Right atrium auricular region (tissue), 2 donors: ENCODE results near the gene ACVR1B. TPM values are rescaled to one million over a fixed set of nuclear protein-coding genes. Genes with fewer than 3 reads are reported as not detected.
A peak's percentile ranks its signal among the peaks of the same experiment; 100 is the strongest.

ENCODE experiments used
- DNase-seq: peaks from one replicate; pipeline ENCODE4 v3.0.0-alpha.2; 2019; ENCODE audit warnings: low spot score
- H3K27ac ChIP-seq, 2 donors: fragments of 200-600 bp; sonication (generic); 1 replicate in 1 of 2; 2 replicates in 1 of 2; pipeline ENCODE4 v1.5.1; 2016 to 2019
- H3K27me3 ChIP-seq, 2 donors: fragments of 200-600 bp; sonication (generic); one replicate each; pipeline versions ENCODE4 v1.5.1 to v1.6.0; 2017 to 2019
- H3K36me3 ChIP-seq: fragments of 200-600 bp; sonication (generic); one replicate; pipeline ENCODE4 v1.5.1; 2016
- H3K4me1 ChIP-seq, 2 donors: fragments of 200-600 bp; sonication (generic); one replicate each; pipeline versions ENCODE4 v1.5.1 to v1.6.0; 2017 to 2019
- H3K4me3 ChIP-seq, 2 donors: fragments of 200-600 bp; sonication (generic); 1 replicate in 1 of 2; 2 replicates in 1 of 2; pipeline ENCODE4 v1.5.1; 2017 to 2019; ENCODE audit warnings: mild to moderate bottlenecking in 1 of 2, moderate library complexity in 1 of 2
- H3K9me3 ChIP-seq, 2 donors: fragments of 200-600 bp; sonication (generic); one replicate each; pipeline ENCODE4 v1.5.1; 2019
- CTCF ChIP-seq, 2 donors: fragments of 200-600 bp; sonication (generic); IDR thresholded peaks; one replicate each; pipeline ENCODE4 v1.5.1; 2019; ENCODE audit warnings: antibody characterized with exemption in 2 of 2
- total RNA-seq, 2 donors: library from RNA; depleted of rRNA; stranded (reverse); fragments of >200 nt; gene quantifications; one replicate each; pipeline ENCODE4 v1.1.0, GENCODE V29; 2016

ACVR1B gene
- total RNA-seq, 2 donors from 2014 or later = 8.2 to 12.5 TPM

- no peak for TF ChIP-seq CTCF (IDR thresholded peaks at IDR 0.05)
- H3K4me1 ChIP-seq = peaks cover 0 to 75% of the 10 kb centered on the region in 2 donors
- no peaks in the 10 kb centered on the region for H3K27me3 ChIP-seq
Observed at GRCh38 chr12:51910691-51911090, 40.8 kb upstream of the ACVR1B start.

GRCh38 chr12:51911307-51911706, 40.2 kb upstream of the ACVR1B start:
- Histone ChIP-seq H3K36me3 (peaks cover 19% of the 10 kb centered on the region), H3K4me3 (no peak overlapping the region)

More at GRCh38 chr12:51910691-51911090, 40.8 kb upstream of the ACVR1B start:
- no peaks in the 10 kb centered on the region for H3K9me3 ChIP-seq
- peak overlapping the region; percentile 47 to 50 for H3K27ac ChIP-seq
- peaks cover 13% of the 10 kb centered on the region for H3K36me3 ChIP-seq
- DNase-seq = no peak
- H3K4me3 ChIP-seq = peak overlapping the region in 1 of 2 donors; percentile 1

GRCh38 chr12:51911788-51912711, 39.4 kb upstream of the ACVR1B start:
- peaks cover 23% of the 10 kb centered on the region for H3K36me3 ChIP-seq
- peak overlapping the region in 1 of 2 donors; percentile 19 for H3K4me3 ChIP-seq
- H3K9me3 ChIP-seq = no peaks in the 10 kb centered on the region
- DNase-seq = no peak
- no peak for TF ChIP-seq CTCF (IDR thresholded peaks at IDR 0.05)
- no peaks in the 10 kb centered on the region for H3K27me3 ChIP-seq
- H3K27ac ChIP-seq = peak overlapping the region; percentile 20 to 50
- peaks cover 0 to 62% of the 10 kb centered on the region in 2 donors for H3K4me1 ChIP-seq

More at GRCh38 chr12:51911307-51911706, 40.2 kb upstream of the ACVR1B start:
- Histone ChIP-seq H3K4me1 (peaks cover 0 to 69% of the 10 kb centered on the region in 2 donors), H3K27ac (peak overlapping the region; percentile 47 to 50), H3K27me3 (no peaks in the 10 kb centered on the region), H3K9me3 (no peaks in the 10 kb centered on the region)
- no peak for DNase-seq
- TF ChIP-seq CTCF (IDR thresholded peaks at IDR 0.05) = no peak

GRCh38 chr12:51913071-51914033, 38.1 kb upstream of the ACVR1B start:
- H3K27me3 ChIP-seq = no peaks in the 10 kb centered on the region
- peaks cover 25% of the 10 kb centered on the region for H3K36me3 ChIP-seq
- no peaks in the 10 kb centered on the region for H3K9me3 ChIP-seq
- no peak overlapping the region for H3K27ac ChIP-seq
- peak overlapping the region in 1 of 2 donors; percentile 19 for H3K4me3 ChIP-seq
- TF ChIP-seq CTCF (IDR thresholded peaks at IDR 0.05) = no peak
- H3K4me1 ChIP-seq = peaks cover 0 to 72% of the 10 kb centered on the region in 2 donors
- no peak for DNase-seq

- Histone ChIP-seq H3K27ac (no peak overlapping the region), H3K9me3 (no peaks in the 10 kb centered on the region), H3K36me3 (peaks cover 25% of the 10 kb centered on the region), H3K27me3 (no peaks in the 10 kb centered on the region), H3K4me1 (peaks cover 0 to 71% of the 10 kb centered on the region in 2 donors), H3K4me3 (no peak overlapping the region)
- TF ChIP-seq CTCF (IDR thresholded peaks at IDR 0.05) = no peak
- no peak for DNase-seq
Observed at GRCh38 chr12:51914034-51914923, 37.2 kb upstream of the ACVR1B start.
